Loucy (cell line): ENCODE data around the gene BCL11B.

ENCODE experiments used
- H2AFZ ChIP-seq: fragments of 200-600 bp; sonication (generic); 2 replicates; pipeline ENCODE4 v1.6.0; 2016; ENCODE audit warnings: antibody characterized with exemption, mild to moderate bottlenecking, low read length, moderate library complexity
- H3F3A ChIP-seq: fragments of 200-600 bp; 2 replicates; pipeline ENCODE4 v1.6.0; 2016; ENCODE audit warnings: antibody characterized with exemption, low read depth, mild to moderate bottlenecking
- H3K27me3 ChIP-seq: fragments of 200-600 bp; sonication (generic); 2 replicates; pipeline ENCODE4 v1.6.1; 2014; ENCODE audit warnings: low read length, mild to moderate bottlenecking; ENCODE audit not compliant: insufficient read depth, poor library complexity, severe bottlenecking
- H3K36me3 ChIP-seq: fragments of 200-600 bp; sonication (generic); 2 replicates; pipeline ENCODE4 v1.6.1; 2016; ENCODE audit warnings: low read length; ENCODE audit not compliant: insufficient read depth
- H3K4me1 ChIP-seq: fragments of 200-600 bp; sonication (generic); 2 replicates; pipeline ENCODE4 v1.5.1; 2014; ENCODE audit warnings: low read length, mild to moderate bottlenecking; ENCODE audit not compliant: insufficient read depth, poor library complexity, severe bottlenecking
- H3K4me2 ChIP-seq: fragments of 200-600 bp; sonication (generic); 2 replicates; pipeline ENCODE4 v1.6.0; 2014; ENCODE audit warnings: antibody characterized with exemption, low read length, low read depth, mild to moderate bottlenecking; ENCODE audit not compliant: poor library complexity, severe bottlenecking
- H3K4me3 ChIP-seq: fragments of 200-600 bp; sonication (generic); 2 replicates; pipeline ENCODE4 v1.5.1; 2014; ENCODE audit warnings: low read length, mild to moderate bottlenecking, mixed read lengths; ENCODE audit not compliant: poor library complexity, severe bottlenecking
- H3K79me2 ChIP-seq: fragments of 200-600 bp; sonication (generic); 2 replicates; pipeline ENCODE4 v1.6.1; 2014; ENCODE audit warnings: low read length; ENCODE audit not compliant: insufficient read depth
- H3K9ac ChIP-seq: fragments of 200-600 bp; sonication (generic); 2 replicates; pipeline ENCODE4 v1.6.0; 2014; ENCODE audit warnings: mild to moderate bottlenecking, low read depth, low read length, moderate library complexity; ENCODE audit not compliant: poor library complexity, severe bottlenecking
- H3K9me2 ChIP-seq: fragments of 200-600 bp; sonication (generic); replicated peaks from 2 replicates; pipeline ENCODE4 v1.6.1; 2016; ENCODE audit warnings: low read depth, low read length, mixed read lengths
- H3K9me3 ChIP-seq: fragments of 200-600 bp; sonication (generic); 2 replicates; pipeline ENCODE4 v1.6.1; 2014; ENCODE audit warnings: mild to moderate bottlenecking, antibody characterized with exemption, low read length, low read depth; ENCODE audit not compliant: insufficient read depth
- H4K20me1 ChIP-seq: fragments of 200-600 bp; sonication (generic); 2 replicates; pipeline ENCODE4 v1.6.0; 2014; ENCODE audit warnings: antibody characterized with exemption, low read length, mild to moderate bottlenecking; ENCODE audit not compliant: insufficient read depth, poor library complexity, severe bottlenecking
- EZH2phosphoT487 ChIP-seq: fragments of 200-600 bp; IDR thresholded peaks from 2 replicates; pipeline ENCODE4 v1.6.1; 2018; ENCODE audit warnings: antibody characterized with exemption, mild to moderate bottlenecking, moderate library complexity, borderline replicate concordance
- TF ChIP-seq, protein P1 (sequence below): fragments of 200-600 bp; sonication (generic); conservative IDR thresholded peaks from 2 replicates; pipeline ENCODE4 v1.5.1; 2014; ENCODE audit warnings: mild to moderate bottlenecking, antibody characterized with exemption, low read length

The BCL11B gene

DNA sequence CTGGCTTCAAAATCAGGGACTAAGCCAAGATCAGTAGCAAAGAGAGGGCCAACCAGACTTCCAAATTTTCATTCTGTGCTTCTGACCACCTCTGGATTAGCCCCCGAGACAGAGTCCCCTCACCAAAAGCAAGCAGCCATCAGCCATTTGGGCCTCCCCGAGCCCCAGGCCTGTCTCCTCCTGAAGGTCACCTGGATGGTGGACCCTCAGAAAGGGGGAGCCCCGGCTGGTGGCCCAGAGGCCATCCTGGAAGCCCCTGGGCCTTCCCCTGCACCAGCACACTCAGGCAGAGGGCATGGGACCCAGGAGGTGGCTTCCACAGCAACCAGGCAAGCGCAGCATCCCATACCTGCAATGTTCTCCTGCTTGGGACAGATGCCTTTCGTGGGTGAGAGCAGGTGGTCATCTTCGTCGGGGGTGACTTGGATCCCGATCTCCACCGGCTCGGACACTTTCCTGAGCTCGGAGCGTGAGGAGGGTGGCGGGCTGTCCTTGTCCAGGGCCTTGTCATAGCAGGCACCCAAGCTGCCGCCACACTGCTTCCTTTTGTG is 14.8 kb downstream of the BCL11B start:
- H3K79me2 ChIP-seq: peaks cover 100% of the 10 kb centered on the region
- no peak overlapping the region for H3K4me3 ChIP-seq
- H3K4me1 ChIP-seq: peaks cover 4% of the 10 kb centered on the region
- no peaks in the 10 kb centered on the region for H3K27me3 ChIP-seq
- peaks cover 81% of the 10 kb centered on the region for H4K20me1 ChIP-seq
- H3F3A ChIP-seq: no peaks in the 10 kb centered on the region
- H3K9me2 ChIP-seq: no peaks in the 10 kb centered on the region
- H3K36me3 ChIP-seq: peaks cover 67% of the 10 kb centered on the region; the same call in 1 of the 2 replicates
- H2AFZ ChIP-seq: no peak overlapping the region
- no peak for TF ChIP-seq EZH2phosphoT487
- TF ChIP-seq, protein P1, sequence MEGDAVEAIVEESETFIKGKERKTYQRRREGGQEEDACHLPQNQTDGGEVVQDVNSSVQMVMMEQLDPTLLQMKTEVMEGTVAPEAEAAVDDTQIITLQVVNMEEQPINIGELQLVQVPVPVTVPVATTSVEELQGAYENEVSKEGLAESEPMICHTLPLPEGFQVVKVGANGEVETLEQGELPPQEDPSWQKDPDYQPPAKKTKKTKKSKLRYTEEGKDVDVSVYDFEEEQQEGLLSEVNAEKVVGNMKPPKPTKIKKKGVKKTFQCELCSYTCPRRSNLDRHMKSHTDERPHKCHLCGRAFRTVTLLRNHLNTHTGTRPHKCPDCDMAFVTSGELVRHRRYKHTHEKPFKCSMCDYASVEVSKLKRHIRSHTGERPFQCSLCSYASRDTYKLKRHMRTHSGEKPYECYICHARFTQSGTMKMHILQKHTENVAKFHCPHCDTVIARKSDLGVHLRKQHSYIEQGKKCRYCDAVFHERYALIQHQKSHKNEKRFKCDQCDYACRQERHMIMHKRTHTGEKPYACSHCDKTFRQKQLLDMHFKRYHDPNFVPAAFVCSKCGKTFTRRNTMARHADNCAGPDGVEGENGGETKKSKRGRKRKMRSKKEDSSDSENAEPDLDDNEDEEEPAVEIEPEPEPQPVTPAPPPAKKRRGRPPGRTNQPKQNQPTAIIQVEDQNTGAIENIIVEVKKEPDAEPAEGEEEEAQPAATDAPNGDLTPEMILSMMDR: no peak
- H3K4me2 ChIP-seq: no peak overlapping the region
- H3K9me3 ChIP-seq: no peaks in the 10 kb centered on the region
- H3K9ac ChIP-seq: no peak overlapping the region

DNA sequence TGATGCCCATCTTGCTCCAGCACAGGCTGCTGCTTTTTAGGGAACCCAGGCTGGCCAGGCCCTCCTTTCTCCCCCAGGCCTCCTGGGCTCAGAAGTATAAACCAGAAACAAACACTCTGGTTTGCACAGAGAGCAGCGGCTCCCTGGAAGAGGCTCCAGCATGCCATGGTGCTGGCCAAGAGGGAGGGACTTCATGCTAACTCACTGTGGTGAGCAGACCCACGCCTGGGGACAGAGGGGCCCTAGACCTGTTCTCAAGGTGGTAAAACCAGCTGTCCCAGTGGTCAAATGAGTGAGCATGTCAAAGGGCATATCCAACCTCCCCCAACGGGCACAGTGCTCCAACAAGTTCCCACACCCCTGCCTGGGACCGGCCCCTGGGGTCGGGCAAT is 15.5 kb downstream of the BCL11B start:
- peaks cover 82% of the 10 kb centered on the region for H4K20me1 ChIP-seq
- no peak overlapping the region for H2AFZ ChIP-seq
- no peak overlapping the region for H3K4me3 ChIP-seq
- H3K79me2 ChIP-seq: peaks cover 100% of the 10 kb centered on the region
- TF ChIP-seq EZH2phosphoT487: no peak
- TF ChIP-seq, protein P1: no peak
- no peaks in the 10 kb centered on the region for H3K9me2 ChIP-seq
- H3K4me2 ChIP-seq: no peak overlapping the region
- H3F3A ChIP-seq: no peaks in the 10 kb centered on the region
- no peak overlapping the region for H3K9ac ChIP-seq
- no peaks in the 10 kb centered on the region for H3K9me3 ChIP-seq
- H3K36me3 ChIP-seq: peaks cover 73% of the 10 kb centered on the region; the same call in 1 of the 2 replicates
- H3K27me3 ChIP-seq: no peaks in the 10 kb centered on the region
- H3K4me1 ChIP-seq: no peaks in the 10 kb centered on the region

DNA sequence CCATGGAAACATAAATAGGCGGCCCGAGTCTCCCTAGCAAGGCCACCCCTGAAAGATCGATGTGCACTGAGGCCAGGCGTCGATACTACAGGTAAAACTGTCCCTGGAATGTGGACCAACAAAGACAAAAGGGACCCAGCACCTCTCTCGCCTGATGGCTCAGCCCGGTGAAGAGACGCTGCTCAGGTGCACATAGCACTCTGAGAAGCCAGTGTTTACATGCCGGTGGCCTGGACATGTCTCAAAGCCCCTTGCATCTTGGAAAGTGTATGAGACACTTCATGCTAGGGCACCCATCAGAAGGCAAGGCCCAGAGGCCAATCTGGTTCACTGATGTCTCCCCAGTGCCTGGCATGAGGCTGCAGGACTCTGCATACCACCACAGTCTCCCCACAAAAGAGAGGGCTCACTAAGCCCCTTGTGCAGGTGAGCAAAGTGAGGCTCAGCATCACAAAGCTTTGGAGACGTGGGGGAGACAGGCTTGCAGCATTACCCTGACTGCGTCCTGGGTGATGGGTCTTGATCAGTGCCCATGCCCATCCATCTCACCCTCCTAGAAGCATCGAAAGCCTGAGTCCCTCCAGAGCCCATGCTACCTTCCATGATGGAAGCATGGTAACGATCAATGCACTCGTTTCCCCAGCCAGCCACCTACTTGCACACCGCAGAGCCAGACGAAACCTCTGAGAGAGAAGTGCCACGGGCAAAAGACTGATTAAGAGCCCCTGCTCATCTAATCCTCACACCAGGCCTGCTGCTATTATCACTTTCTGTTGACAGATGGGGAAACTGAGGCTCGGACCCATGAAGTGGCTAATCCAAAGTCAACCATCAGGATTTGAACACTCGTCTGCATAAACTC is 16.1 kb downstream of the BCL11B start:
- TF ChIP-seq, protein P1: no peak
- H4K20me1 ChIP-seq: peaks cover 84% of the 10 kb centered on the region

More for the DNA sequence above, 16.1 kb downstream of the BCL11B start:
- H3F3A ChIP-seq: no peaks in the 10 kb centered on the region
- no peak overlapping the region for H2AFZ ChIP-seq
- H3K9ac ChIP-seq: no peak overlapping the region
- no peak overlapping the region for H3K4me2 ChIP-seq
- no peak overlapping the region for H3K4me3 ChIP-seq
- H3K27me3 ChIP-seq: no peaks in the 10 kb centered on the region
- peaks cover 77% of the 10 kb centered on the region; the same call in 1 of the 2 replicates for H3K36me3 ChIP-seq
- no peaks in the 10 kb centered on the region for H3K9me3 ChIP-seq
- peaks cover 100% of the 10 kb centered on the region for H3K79me2 ChIP-seq
- no peaks in the 10 kb centered on the region for H3K4me1 ChIP-seq
- H3K9me2 ChIP-seq: no peaks in the 10 kb centered on the region
